ENCODE results near the gene PRKD3.

DNA sequence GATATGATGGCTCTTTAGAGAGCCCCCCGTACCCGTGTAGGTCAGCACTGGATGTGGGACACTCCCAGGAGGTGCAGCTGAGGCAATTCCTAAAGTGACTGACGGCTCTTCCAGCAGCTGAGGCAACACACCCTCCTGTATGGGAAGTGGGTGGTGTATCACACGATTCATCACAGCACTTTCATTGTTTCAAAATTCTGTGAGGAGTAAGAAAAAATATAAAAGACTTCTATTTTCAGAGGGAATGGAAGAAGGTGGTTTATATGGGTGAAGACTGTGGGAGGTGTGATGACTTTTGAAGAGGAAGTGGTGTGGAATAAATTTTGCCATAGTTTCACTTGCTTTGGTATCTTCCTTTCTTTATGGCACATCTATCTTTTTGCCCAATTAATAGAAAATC is 42.1 kb upstream of the PRKD3 start:
- TF ChIP-seq POLR2A (IDR thresholded peaks at IDR 0.05) (no peak), EP300 (IDR thresholded peaks at IDR 0.05) (no peak)
